GM21526 (cell line): Measurements from ENCODE around the gene MAP3K8.
"Not testable (repeated sequence)": the region's sequence is repeated elsewhere in the genome, so short reads cannot be mapped to it uniquely, and the experiment has no call there.

Experiments
- ATAC-seq: cut with Tn5 transposase; IDR thresholded peaks from one replicate; pipeline ENCODE4 v1.9.1; 2021; ENCODE audit warnings: moderate library complexity; ENCODE audit not compliant: unreplicated experiment, low FRiP score

MAP3K8 gene

GRCh38 chr10:30422151-30422695 lies 11.8 kb upstream of the MAP3K8 start:
- no peak for ATAC-seq

GRCh38 chr10:30422981-30423654 lies 10.9 kb upstream of the MAP3K8 start:
- no peak for ATAC-seq

- not testable (repeated sequence) for ATAC-seq
Measured at GRCh38 chr10:30423655-30424275, 10.2 kb upstream of the MAP3K8 start.

GRCh38 chr10:30425336-30426075 lies 8.5 kb upstream of the MAP3K8 start:
- ATAC-seq: no peak

- no peak for ATAC-seq
Measured at GRCh38 chr10:30430544-30431298, 3.3 kb upstream of the MAP3K8 start.

- no peak for ATAC-seq
Measured at GRCh38 chr10:30431435-30431911, 2.5 kb upstream of the MAP3K8 start.

GRCh38 chr10:30432622-30433305 lies 1.2 kb upstream of the MAP3K8 start:
- ATAC-seq: peak; percentile 7

GRCh38 chr10:30433306-30433729 lies 666 bp upstream of the MAP3K8 start:
- peak; percentile 6 for ATAC-seq

- peak; percentile 25 for ATAC-seq
Measured at GRCh38 chr10:30434273-30435072, 489 bp downstream of the MAP3K8 start.

GRCh38 chr10:30435073-30435422 lies 1.1 kb downstream of the MAP3K8 start:
- no peak for ATAC-seq

- ATAC-seq: not testable (repeated sequence)
Measured at GRCh38 chr10:30435499-30436167, 1.6 kb downstream of the MAP3K8 start.

GRCh38 chr10:30436191-30436611 lies 2.2 kb downstream of the MAP3K8 start:
- no peak for ATAC-seq

- ATAC-seq: no peak
Measured at GRCh38 chr10:30436671-30437030, 2.7 kb downstream of the MAP3K8 start.

- ATAC-seq: no peak
Measured at GRCh38 chr10:30437031-30437841, 3.3 kb downstream of the MAP3K8 start.

GRCh38 chr10:30438021-30438850 lies 4.3 kb downstream of the MAP3K8 start:
- ATAC-seq: no peak

GRCh38 chr10:30439931-30440330 lies 5.9 kb downstream of the MAP3K8 start:
- no peak for ATAC-seq

GRCh38 chr10:30442019-30442606 lies 8.1 kb downstream of the MAP3K8 start:
- ATAC-seq: no peak
